GM12878 (cell line): Measurements from ENCODE around the gene SYT1. TPM values are rescaled to one million over a fixed set of nuclear protein-coding genes. Genes with fewer than 3 reads are reported as not detected.
A peak's percentile ranks its signal among the peaks of the same experiment; 100 is the strongest.

Experiments used
- ATAC-seq: fragments of 200-7000 bp; cut with Tn5 transposase; 3 replicates; pipeline ENCODE4 v1.9.1; 2020; ENCODE audit warnings: mild to moderate bottlenecking, moderate library complexity
- BruUV-seq: library from RNA; stranded (reverse); fragments of 400-500 nt; replicated peaks from 2 replicates; lab custom pipeline; 2021; lab: Mats Ljungman, UMichigan
- CTCF ChIA-PET: fragments of 300-600 bp; sonication (Branson Sonifier 250); formaldehyde crosslinking; extraction: SDS; loops from one replicate; lab custom pipeline; 2021; ENCODE audit warnings: inconsistent platforms; lab: Yijun Ruan, JAX
- POLR2A ChIA-PET: fragments of 350-600 bp; formaldehyde crosslinking; extraction: SDS; loops from one replicate; lab custom pipeline; 2021; ENCODE audit warnings: inconsistent platforms; lab: Charles Lee
- RAD21 ChIA-PET: fragments of 300-600 bp; sonication (Branson Sonifier 250); formaldehyde crosslinking; loops from one replicate; lab custom pipeline; 2023; ENCODE audit warnings: antibody characterized with exemption; ENCODE audit not compliant: unreplicated experiment; lab: Charles Lee
- SMC1A ChIA-PET: fragments of 300-600 bp; sonication (Branson Sonifier 250); formaldehyde crosslinking; loops from one replicate; lab custom pipeline; 2023; ENCODE audit not compliant: unreplicated experiment, uncharacterized antibody; lab: Charles Lee
- DNase-seq: peaks from one replicate; pipeline ENCODE4 v3.0.0-alpha.2; 2011; ENCODE audit warnings: low read depth, low spot score
- FAIRE-seq: peaks from 3 replicates; lab custom pipeline; 2011; peaks lifted over from hg19 to GRCh38; lab: Jason Lieb, UNC
- H2AFZ ChIP-seq: 2 replicates; pipeline ENCODE4 v1.6.0; 2011; ENCODE audit warnings: low read depth, low read length, control low read depth; ENCODE audit not compliant: control insufficient read depth
- H3K27ac ChIP-seq: 2 replicates; pipeline ENCODE4 v1.5.1; 2011; ENCODE audit warnings: control low read depth; ENCODE audit not compliant: control insufficient read depth, insufficient read depth
- H3K27me3 ChIP-seq, 2 experiments: replicated peaks in 1 of 2; 2 replicates each; pipeline versions ENCODE4 v1.6.0 to v1.6.1; 2011; ENCODE audit warnings: low read length in 1 of 2; ENCODE audit not compliant: control insufficient read depth in 2 of 2, insufficient read depth in 2 of 2
- H3K36me3 ChIP-seq, 2 experiments: 2 replicates each; pipeline ENCODE4 v1.5.1; 2011; ENCODE audit warnings: low read length in 1 of 2; ENCODE audit not compliant: control insufficient read depth in 2 of 2, insufficient read depth in 2 of 2
- H3K4me1 ChIP-seq: 2 replicates; pipeline ENCODE4 v1.6.1; 2011; ENCODE audit warnings: mild to moderate bottlenecking, low read length, moderate library complexity, mixed read lengths; ENCODE audit not compliant: control insufficient read depth, insufficient read depth
- H3K4me2 ChIP-seq: 2 replicates; pipeline ENCODE4 v1.6.0; 2011; ENCODE audit warnings: control low read depth; ENCODE audit not compliant: control insufficient read depth, insufficient read depth
- H3K4me3 ChIP-seq: fragments of 200-600 bp; sonication (generic); 2 replicates; pipeline ENCODE4 v1.5.1; 2016
- H3K79me2 ChIP-seq: 2 replicates; pipeline ENCODE4 v1.6.0; 2011; ENCODE audit warnings: low read length; ENCODE audit not compliant: control insufficient read depth, insufficient read depth
- H3K9ac ChIP-seq: 2 replicates; pipeline ENCODE4 v1.8.0; 2011; ENCODE audit warnings: low read length, control low read depth, mixed read lengths; ENCODE audit not compliant: control insufficient read depth, insufficient read depth
- H3K9me3 ChIP-seq: replicated peaks from 3 replicates; pipeline ENCODE4 v1.5.1; 2011; ENCODE audit warnings: mild to moderate bottlenecking, low read length; ENCODE audit not compliant: control insufficient read depth, insufficient read depth
- H4K20me1 ChIP-seq: 2 replicates; pipeline ENCODE4 v1.6.0; 2011; ENCODE audit not compliant: control insufficient read depth, insufficient read depth
- CTCF ChIP-seq, 3 experiments: IDR thresholded peaks in 2 of 3; conservative IDR thresholded peaks in 1 of 3; 2 replicates each; pipeline ENCODE4 v1.5.1; 2011; ENCODE audit warnings: low read depth in 3 of 3, low read length in 3 of 3, mild to moderate bottlenecking in 3 of 3, control low read depth in 2 of 3, moderate library complexity in 2 of 3, inconsistent platforms in 1 of 3, mixed read lengths in 1 of 3; ENCODE audit not compliant: control insufficient read depth in 2 of 3, insufficient read depth in 1 of 3; ENCODE audit errors: extremely low read depth in 1 of 3
- ELK1 ChIP-seq: IDR thresholded peaks from 2 replicates; pipeline ENCODE4 v1.6.1; 2012; ENCODE audit warnings: low read depth, low read length, improper control_type of control experiment
- JUNB ChIP-seq: IDR thresholded peaks from 2 replicates; pipeline ENCODE4 v1.6.1; 2016; ENCODE audit warnings: antibody characterized with exemption, mild to moderate bottlenecking
- MTA2 ChIP-seq: fragments of 450-650 bp; IDR thresholded peaks from 2 replicates; pipeline ENCODE4 v1.6.1; 2016; ENCODE audit warnings: low read depth, mild to moderate bottlenecking, moderate library complexity
- NR2F1 ChIP-seq: fragments of 450-650 bp; conservative IDR thresholded peaks from 2 replicates; pipeline ENCODE4 v1.6.1; 2017; ENCODE audit warnings: mild to moderate bottlenecking
- RAD21 ChIP-seq: IDR thresholded peaks from 2 replicates; pipeline ENCODE4 v1.6.1; 2011; ENCODE audit warnings: mild to moderate bottlenecking, low read depth, low read length, moderate library complexity; ENCODE audit not compliant: insufficient read depth
- SMC3 ChIP-seq: IDR thresholded peaks from 2 replicates; pipeline ENCODE4 v1.6.1; 2011; ENCODE audit warnings: low read length, improper control_type of control experiment, borderline replicate concordance
- YBX1 ChIP-seq: fragments of 450-650 bp; IDR thresholded peaks from 2 replicates; pipeline ENCODE4 v1.6.1; 2016; ENCODE audit warnings: antibody characterized with exemption
- WGBS: methylation state at CpG from one replicate; pipeline ENCODE4 v1.1.6; 2016; ENCODE audit warnings: low lambda C conversion rate; ENCODE audit not compliant: insufficient replicate concordance, insufficient coverage; ENCODE audit errors: missing lambda C conversion rate; 5-methylcytosine and 5-hydroxymethylcytosine counted together
- in situ Hi-C: fragments of 300-500 bp; cut with MboI; formaldehyde crosslinking; loops from 9 replicates; pipeline ENCODE4 v1.14.3; 2018; ENCODE audit warnings: mixed read lengths
- intact Hi-C: fragments of 100-400 bp; cut with micrococcal nuclease; formaldehyde crosslinking; loops from one replicate; pipeline ENCODE4 v1.14.2; 2022; ENCODE audit not compliant: unreplicated experiment
- polyA plus RNA-seq, 11 experiments: library from polyadenylated mRNA; depleted of rRNA in 4 of 11; unstranded in 6 of 11; stranded (reverse) in 5 of 11; fragments of >200 nt; fragmentation: Nextera tagmentation in 4 of 11; fragmentation: Illumina TruSeq in 1 of 11; extraction: Ambion mirVana in 4 of 11; extraction: Trizol in 1 of 11; gene quantifications; 1 replicate in 1 of 11; 2 replicates in 10 of 11; pipeline versions ENCODE4 v1.2.1 to v1.2.3, GENCODE V29; 2011 to 2016; ENCODE audit warnings: inconsistent platforms in 2 of 11, missing spikeins in 2 of 11, low read depth in 1 of 11
- total RNA-seq, 4 experiments: library from RNA; depleted of rRNA in 3 of 4; stranded (reverse); fragments of >200 nt in 3 of 4; fragmentation: Illumina TruSeq in 1 of 4; extraction: Trizol in 1 of 4; gene quantifications; 2 replicates each; pipeline versions ENCODE4 v1.2.1 to v1.2.3, GENCODE V29; 2013 to 2021

SYT1 gene
- total and polyA plus RNA-seq, 10 of the 15 experiments (the other 5 are each of a cell fraction or from before 2014, with no cell fraction given): 0.10 to 0.28 TPM; not detected in 8

DNA sequence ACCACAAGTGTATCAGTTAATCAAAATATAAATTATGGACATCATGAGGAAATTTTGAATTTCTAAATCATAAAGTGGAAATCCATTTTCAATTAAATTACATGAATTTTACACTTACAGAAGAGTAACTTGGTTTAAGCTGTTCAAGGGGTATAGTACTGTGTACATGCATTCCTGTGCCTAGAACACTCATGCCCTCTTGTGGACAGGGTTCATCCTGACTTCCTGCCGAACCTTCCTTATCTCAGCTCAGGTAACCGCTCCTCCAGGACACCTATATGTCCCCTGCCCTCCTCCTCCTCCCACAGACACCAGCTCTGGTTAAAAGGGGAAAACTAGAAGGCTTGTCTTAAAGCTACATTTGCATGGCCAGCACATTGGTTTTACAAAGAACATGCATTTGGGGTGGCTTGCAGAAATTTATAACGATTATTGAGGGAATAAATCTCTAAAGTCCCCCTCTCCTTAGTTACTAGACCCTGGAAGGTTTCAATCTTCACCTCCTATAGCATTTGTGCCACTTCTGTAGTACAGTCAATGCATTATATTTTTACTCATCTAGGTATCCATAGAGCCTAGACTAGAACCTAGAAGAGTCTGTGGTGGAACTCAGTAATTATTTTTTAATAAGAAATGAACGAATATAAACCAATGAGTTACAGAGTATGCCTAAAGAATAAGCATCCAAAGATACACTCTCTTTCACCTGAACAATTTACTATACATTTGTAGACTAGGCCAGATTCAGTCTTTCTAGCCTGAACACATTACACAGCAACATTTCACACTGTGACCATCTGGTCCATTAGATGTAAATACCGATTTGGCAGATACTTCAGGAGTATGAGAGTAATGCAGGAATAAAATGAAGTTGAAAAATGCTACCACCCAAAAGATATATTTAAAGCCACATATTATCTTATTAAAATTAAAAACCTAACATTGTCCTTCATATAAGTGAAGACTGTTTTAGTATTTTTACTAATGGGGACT is 480.6 kb downstream of the SYT1 start:
- DNase-seq: peak; percentile 2
- Histone ChIP-seq H3K9ac (no peak overlapping the region), H3K27ac (no peak overlapping the region), H3K36me3 (no peaks in the 10 kb centered on the region), H4K20me1 (no peaks in the 10 kb centered on the region), H3K9me3 (no peaks in the 10 kb centered on the region), H2AFZ (no peak overlapping the region), H3K27me3 (no peaks in the 10 kb centered on the region), H3K4me2 (no peak overlapping the region), H3K4me1 (no peaks in the 10 kb centered on the region), H3K4me3 (no peak overlapping the region), H3K79me2 (no peaks in the 10 kb centered on the region)
- ChIA-PET RAD21 (interaction anchor here (0.9 to 1.1 kb wide), 2 partner anchors 223 to 783 kb away, joined by 3 to 5 read pairs; no protein-coding TSS in a partner anchor), CTCF (interaction anchor here (0.6 to 1.7 kb wide), 9 partner anchors 9 to 1199 kb away, joined by 3 to 10 read pairs (median 4); no protein-coding TSS in a partner anchor), POLR2A (no interaction called here), SMC1A (interaction anchor here (0.6 kb wide), 1 partner anchor 609 kb away, joined by 3 read pairs; no protein-coding TSS in a partner anchor)
- TF ChIP-seq NR2F1: no peak
- TF ChIP-seq RAD21: peak; percentile 64
- TF ChIP-seq ELK1: no peak
- peak; percentile 51 to 72 (median 64) for TF ChIP-seq CTCF (IDR thresholded peaks at IDR 0.05 in 2 of 3, conservative IDR thresholded peaks at IDR 0.05 in 1 of 3; ENCODE audit: control insufficient read depth in 2 of 3, extremely low read depth in 1 of 3, insufficient read depth in 1 of 3, low read depth in 3 of 3, low read length in 3 of 3)
- no peak for TF ChIP-seq JUNB
- TF ChIP-seq SMC3: peak; percentile 64; the same call in 1 of the 2 replicates
- no peak for TF ChIP-seq MTA2
- no peak for TF ChIP-seq YBX1
- BruUV-seq: no TSS peak
- no peak for FAIRE-seq
- in situ Hi-C loops (no loop called here), intact Hi-C loops (loop anchor here (1.0 to 10.0 kb wide), 4 partner anchors 220 to 1198 kb away; no protein-coding TSS in a partner anchor)
- peak; percentile 96 for ATAC-seq
- 21% methylated on average over 5 of the region's 5 CpGs for WGBS
